Measurements from ENCODE around the gene SPAG9. TPM values are rescaled to one million over a fixed set of nuclear protein-coding genes. Genes with fewer than 3 reads are reported as not detected.
"Not testable (repeated sequence)": the region's sequence is repeated elsewhere in the genome, so short reads cannot be mapped to it uniquely, and the experiment has no call there.

The SPAG9 gene
- total RNA-seq, 1 experiment from 2014 or later = 29.8 TPM

GRCh38 chr17:51121620-51122472 is 1.2 kb upstream of the SPAG9 start:
- peak; percentile 69 for DNase-seq
- peak overlapping the region; percentile 68 for H3K4me3 ChIP-seq (ENCODE audit: insufficient read depth, low read depth, low read length)
- no peaks in the 10 kb centered on the region for H3K36me3 ChIP-seq (replicated peaks; ENCODE audit: control insufficient read depth, insufficient read depth, low read length)
- H3K27me3 ChIP-seq (ENCODE audit: control insufficient read depth, insufficient read depth, low read length) = no peaks in the 10 kb centered on the region

GRCh38 chr17:51120357-51120738 is 320 bp downstream of the SPAG9 start:
- DNase-seq = peak; percentile 73
- Histone ChIP-seq H3K4me3 (ENCODE audit: insufficient read depth, low read depth, low read length) (peak overlapping the region; percentile 98), H3K36me3 (replicated peaks; ENCODE audit: control insufficient read depth, insufficient read depth, low read length) (no peaks in the 10 kb centered on the region), H3K27me3 (ENCODE audit: control insufficient read depth, insufficient read depth, low read length) (no peaks in the 10 kb centered on the region)

- H3K27me3 ChIP-seq (ENCODE audit: control insufficient read depth, insufficient read depth, low read length) = no peaks in the 10 kb centered on the region
- peak; percentile 74 for DNase-seq
- H3K4me3 ChIP-seq (ENCODE audit: insufficient read depth, low read depth, low read length) = peak overlapping the region; percentile 98
- no peaks in the 10 kb centered on the region for H3K36me3 ChIP-seq (replicated peaks; ENCODE audit: control insufficient read depth, insufficient read depth, low read length)
Observed at GRCh38 chr17:51119415-51120356, 982 bp downstream of the SPAG9 start.

- H3K36me3 ChIP-seq (replicated peaks; ENCODE audit: control insufficient read depth, insufficient read depth, low read length) = no peaks in the 10 kb centered on the region
- H3K4me3 ChIP-seq (ENCODE audit: insufficient read depth, low read depth, low read length) = no peak overlapping the region
- no peak for DNase-seq
- no peaks in the 10 kb centered on the region for H3K27me3 ChIP-seq (ENCODE audit: control insufficient read depth, insufficient read depth, low read length)
Observed at GRCh38 chr17:51118330-51119195, 2.1 kb downstream of the SPAG9 start.

GRCh38 chr17:51115179-51115578 is 5.5 kb downstream of the SPAG9 start:
- no peak overlapping the region for H3K4me3 ChIP-seq (ENCODE audit: insufficient read depth, low read depth, low read length)
- DNase-seq = no peak
- no peaks in the 10 kb centered on the region for H3K27me3 ChIP-seq (ENCODE audit: control insufficient read depth, insufficient read depth, low read length)
- no peaks in the 10 kb centered on the region for H3K36me3 ChIP-seq (replicated peaks; ENCODE audit: control insufficient read depth, insufficient read depth, low read length)

- not testable (repeated sequence) for H3K36me3 ChIP-seq (replicated peaks; ENCODE audit: control insufficient read depth, insufficient read depth, low read length); H3K27me3 ChIP-seq (ENCODE audit: control insufficient read depth, insufficient read depth, low read length); DNase-seq; H3K4me3 ChIP-seq (ENCODE audit: insufficient read depth, low read depth, low read length)
Observed at GRCh38 chr17:51112303-51113222, 8.1 kb downstream of the SPAG9 start.

GRCh38 chr17:51107778-51108177 is 12.9 kb downstream of the SPAG9 start:
- no peak for DNase-seq
- no peaks in the 10 kb centered on the region for H3K36me3 ChIP-seq (replicated peaks; ENCODE audit: control insufficient read depth, insufficient read depth, low read length)
- no peak overlapping the region for H3K4me3 ChIP-seq (ENCODE audit: insufficient read depth, low read depth, low read length)
- H3K27me3 ChIP-seq (ENCODE audit: control insufficient read depth, insufficient read depth, low read length) = no peaks in the 10 kb centered on the region

- DNase-seq = no peak
- no peaks in the 10 kb centered on the region for H3K27me3 ChIP-seq (ENCODE audit: control insufficient read depth, insufficient read depth, low read length)
- H3K4me3 ChIP-seq (ENCODE audit: insufficient read depth, low read depth, low read length) = no peak overlapping the region
- H3K36me3 ChIP-seq (replicated peaks; ENCODE audit: control insufficient read depth, insufficient read depth, low read length) = no peaks in the 10 kb centered on the region
Observed at GRCh38 chr17:51103451-51103850, 17.2 kb downstream of the SPAG9 start.

- no peak for DNase-seq
- H3K4me3 ChIP-seq (ENCODE audit: insufficient read depth, low read depth, low read length) = no peak overlapping the region
- H3K36me3 ChIP-seq (replicated peaks; ENCODE audit: control insufficient read depth, insufficient read depth, low read length) = no peaks in the 10 kb centered on the region
- no peaks in the 10 kb centered on the region for H3K27me3 ChIP-seq (ENCODE audit: control insufficient read depth, insufficient read depth, low read length)
Observed at GRCh38 chr17:51103050-51103449, 17.6 kb downstream of the SPAG9 start.

- no peak for DNase-seq
- Histone ChIP-seq H3K36me3 (replicated peaks; ENCODE audit: control insufficient read depth, insufficient read depth, low read length) (no peaks in the 10 kb centered on the region), H3K4me3 (ENCODE audit: insufficient read depth, low read depth, low read length) (no peak overlapping the region), H3K27me3 (ENCODE audit: control insufficient read depth, insufficient read depth, low read length) (no peaks in the 10 kb centered on the region)
Observed at GRCh38 chr17:51097708-51098446, 22.8 kb downstream of the SPAG9 start.

- H3K4me3 ChIP-seq (ENCODE audit: insufficient read depth, low read depth, low read length) = no peak overlapping the region
- H3K36me3 ChIP-seq (replicated peaks; ENCODE audit: control insufficient read depth, insufficient read depth, low read length) = no peaks in the 10 kb centered on the region
- no peaks in the 10 kb centered on the region for H3K27me3 ChIP-seq (ENCODE audit: control insufficient read depth, insufficient read depth, low read length)
- DNase-seq = no peak
Observed at GRCh38 chr17:51091635-51092034, 29.0 kb downstream of the SPAG9 start.

GRCh38 chr17:51088868-51089267 is 31.8 kb downstream of the SPAG9 start:
- H3K36me3 ChIP-seq (replicated peaks; ENCODE audit: control insufficient read depth, insufficient read depth, low read length); H3K4me3 ChIP-seq (ENCODE audit: insufficient read depth, low read depth, low read length); DNase-seq; H3K27me3 ChIP-seq (ENCODE audit: control insufficient read depth, insufficient read depth, low read length): not testable (repeated sequence)

GRCh38 chr17:51088287-51088686 is 32.4 kb downstream of the SPAG9 start:
- H3K27me3 ChIP-seq (ENCODE audit: control insufficient read depth, insufficient read depth, low read length) = no peaks in the 10 kb centered on the region
- no peaks in the 10 kb centered on the region for H3K36me3 ChIP-seq (replicated peaks; ENCODE audit: control insufficient read depth, insufficient read depth, low read length)
- DNase-seq = no peak
- no peak overlapping the region for H3K4me3 ChIP-seq (ENCODE audit: insufficient read depth, low read depth, low read length)

All from H7 (cell line).